ENCODE measurements around the gene ZBTB18.

- TF ChIP-seq REST (IDR thresholded peaks at IDR 0.05; ENCODE audit: insufficient read depth in 1 of 2, low read depth in 2 of 2, low read length in 2 of 2), result no peak
- TF ChIP-seq POLR2AphosphoS5 (IDR thresholded peaks at IDR 0.05; ENCODE audit: low read depth, low read length), result no peak
- no peak for TF ChIP-seq TAF1 (IDR thresholded peaks at IDR 0.05; ENCODE audit: borderline replicate concordance, insufficient read depth, low read length)
- TF ChIP-seq FOXP2 (optimal IDR thresholded peaks at IDR 0.05; ENCODE audit: borderline replicate concordance, extremely low read depth, extremely low read length, insufficient read depth), result no peak
- no peak for TF ChIP-seq SIN3A (IDR thresholded peaks at IDR 0.05; ENCODE audit: borderline replicate concordance, insufficient read depth, low read length)
Observed at GRCh38 chr1:244011786-244012185, 39.3 kb upstream of the ZBTB18 start.
